ENCODE measurements around the gene PLA2G2E.

GRCh38 chr1:19925342-19926070, 2.1 kb upstream of the PLA2G2E start:
- TF ChIP-seq CTCF (IDR thresholded peaks at IDR 0.05): no peak
- TF ChIP-seq POLR2A (IDR thresholded peaks at IDR 0.05): no peak
